ELR (cell line): Measurements from ENCODE around the gene MZT2A.
"Not testable (repeated sequence)": the region's sequence is repeated elsewhere in the genome, so short reads cannot be mapped to it uniquely, and the experiment has no call there.

Experiments
- DNase-seq: peaks from one replicate; pipeline ENCODE4 v3.0.0-alpha.2; 2015; ENCODE audit warnings: low read depth

The MZT2A gene

GRCh38 chr2:131491469-131491836 lies 744 bp downstream of the MZT2A start:
- DNase-seq, result peak; percentile 15

GRCh38 chr2:131490616-131491468 lies 1.4 kb downstream of the MZT2A start:
- peak; percentile 22 for DNase-seq

GRCh38 chr2:131488306-131489205 lies 3.6 kb downstream of the MZT2A start:
- no peak for DNase-seq

- DNase-seq, result not testable (repeated sequence)
Measured at GRCh38 chr2:131486201-131486902, 5.8 kb downstream of the MZT2A start.

- not testable (repeated sequence) for DNase-seq
Measured at GRCh38 chr2:131484906-131485460, 7.2 kb downstream of the MZT2A start.

GRCh38 chr2:131483981-131484820 lies 8.0 kb downstream of the MZT2A start:
- DNase-seq, result not testable (repeated sequence)

GRCh38 chr2:131482506-131483155 lies 9.6 kb downstream of the MZT2A start:
- not testable (repeated sequence) for DNase-seq

- not testable (repeated sequence) for DNase-seq
Measured at GRCh38 chr2:131480351-131480750, 11.8 kb downstream of the MZT2A start.

- not testable (repeated sequence) for DNase-seq
Measured at GRCh38 chr2:131478850-131479461, 13.2 kb downstream of the MZT2A start.

GRCh38 chr2:131478074-131478849 lies 13.9 kb downstream of the MZT2A start:
- DNase-seq, result not testable (repeated sequence)

- not testable (repeated sequence) for DNase-seq
Measured at GRCh38 chr2:131477227-131477626, 15.0 kb downstream of the MZT2A start.

- not testable (repeated sequence) for DNase-seq
Measured at GRCh38 chr2:131476363-131476762, 15.8 kb downstream of the MZT2A start.

GRCh38 chr2:131475831-131476230 lies 16.4 kb downstream of the MZT2A start, which contains the start of gene TUBA3D:
Gene TUBA3D, plus strand, starts transcription at chr2:131476119. Its CDS starts 81 bp downstream, at chr2:131476200.
- no peak for DNase-seq

- DNase-seq, result not testable (repeated sequence)
Measured at GRCh38 chr2:131473266-131473665, 18.9 kb downstream of the MZT2A start.

GRCh38 chr2:131471624-131472023 lies 20.6 kb downstream of the MZT2A start:
- not testable (repeated sequence) for DNase-seq

GRCh38 chr2:131470944-131471343 lies 21.3 kb downstream of the MZT2A start:
- DNase-seq, result not testable (repeated sequence)

- not testable (repeated sequence) for DNase-seq
Measured at GRCh38 chr2:131467722-131468121, 24.5 kb downstream of the MZT2A start.

GRCh38 chr2:131454914-131455313 lies 37.3 kb downstream of the MZT2A start:
- not testable (repeated sequence) for DNase-seq
